ENCODE data around the gene PDZD4.

PDZD4 gene

GRCh38 chrX:153829799-153830639, at the start of gene PDZD4:
Gene PDZD4 (minus strand): TSS chrX:153830544. CDS start chrX:153830298, 246 bp downstream.
- no peak for DNase-seq

GRCh38 chrX:153879741-153880439, 49.5 kb upstream of the PDZD4 start:
- DNase-seq: no peak

- DNase-seq: peak; percentile 1
Measured at GRCh38 chrX:153878969-153879653, 48.8 kb upstream of the PDZD4 start.

GRCh38 chrX:153878345-153878744, 48.0 kb upstream of the PDZD4 start:
- DNase-seq: no peak

GRCh38 chrX:153877571-153878261, 47.4 kb upstream of the PDZD4 start:
- DNase-seq: peak; percentile 32

- no peak for DNase-seq
Measured at GRCh38 chrX:153876112-153876491, 45.8 kb upstream of the PDZD4 start.

GRCh38 chrX:153875391-153876111, 45.2 kb upstream of the PDZD4 start:
- DNase-seq: peak; percentile 3

- no peak for DNase-seq
Measured at GRCh38 chrX:153874366-153875125, 44.2 kb upstream of the PDZD4 start.

GRCh38 chrX:153874085-153874365, 43.7 kb upstream of the PDZD4 start:
- no peak for DNase-seq

- no peak for DNase-seq
Measured at GRCh38 chrX:153873282-153874084, 43.1 kb upstream of the PDZD4 start.

GRCh38 chrX:153871946-153872878, 41.9 kb upstream of the PDZD4 start:
- DNase-seq: no peak

- DNase-seq: no peak
Measured at GRCh38 chrX:153871451-153871850, 41.1 kb upstream of the PDZD4 start.

GRCh38 chrX:153870791-153871360, 40.5 kb upstream of the PDZD4 start:
- DNase-seq: no peak

GRCh38 chrX:153870288-153870690, 39.9 kb upstream of the PDZD4 start:
- DNase-seq: no peak

- no peak for DNase-seq
Measured at GRCh38 chrX:153869473-153870287, 39.3 kb upstream of the PDZD4 start.

GRCh38 chrX:153868576-153869472, 38.5 kb upstream of the PDZD4 start:
- DNase-seq: no peak

GRCh38 chrX:153867671-153868070, 37.3 kb upstream of the PDZD4 start:
- DNase-seq: no peak
